ENCODE results near the gene FSTL4. TPM values are rescaled to one million over a fixed set of nuclear protein-coding genes. Genes with fewer than 3 reads are reported as not detected.

Gene FSTL4
- total and polyA plus RNA-seq, 2 of the 4 experiments (the other 2 are of a cell fraction), result 0.18 TPM; not detected in 1

- H4K91ac ChIP-seq (ENCODE audit: insufficient read depth, low read depth, low read length), result no peak overlapping the region
- TF ChIP-seq MAZ (IDR thresholded peaks at IDR 0.05; ENCODE audit: borderline replicate concordance, low read depth, low read length) (no peak), MAFK (IDR thresholded peaks at IDR 0.05; ENCODE audit: low read depth, low read length) (no peak), MXI1 (IDR thresholded peaks at IDR 0.05; ENCODE audit: borderline replicate concordance, low read depth, low read length) (no peak), CTCF (conservative IDR thresholded peaks at IDR 0.05; ENCODE audit: low read depth, low read length) (no peak), CHD1 (IDR thresholded peaks at IDR 0.05; ENCODE audit: low read depth, low read length) (no peak), NFE2L2 (IDR thresholded peaks at IDR 0.05; ENCODE audit: low read depth, low read length) (no peak), RAD21 (IDR thresholded peaks at IDR 0.05; ENCODE audit: low read length) (no peak), POLR2A (IDR thresholded peaks at IDR 0.05; ENCODE audit: low read depth, low read length) (no peak), SMC3 (IDR thresholded peaks at IDR 0.05; ENCODE audit: low read depth, low read length) (no peak), BHLHE40 (IDR thresholded peaks at IDR 0.05; ENCODE audit: low read depth, low read length) (no peak), CEBPB (IDR thresholded peaks at IDR 0.05; ENCODE audit: low read depth, low read length) (no peak)
- TF ChIP-seq, protein P1, sequence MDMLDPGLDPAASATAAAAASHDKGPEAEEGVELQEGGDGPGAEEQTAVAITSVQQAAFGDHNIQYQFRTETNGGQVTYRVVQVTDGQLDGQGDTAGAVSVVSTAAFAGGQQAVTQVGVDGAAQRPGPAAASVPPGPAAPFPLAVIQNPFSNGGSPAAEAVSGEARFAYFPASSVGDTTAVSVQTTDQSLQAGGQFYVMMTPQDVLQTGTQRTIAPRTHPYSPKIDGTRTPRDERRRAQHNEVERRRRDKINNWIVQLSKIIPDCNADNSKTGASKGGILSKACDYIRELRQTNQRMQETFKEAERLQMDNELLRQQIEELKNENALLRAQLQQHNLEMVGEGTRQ (IDR thresholded peaks at IDR 0.05; ENCODE audit: low read depth, low read length), result no peak
- no peak overlapping the region for H2BK15ac ChIP-seq (ENCODE audit: low read depth, low read length)
- no TSS peak for BruUV-seq (replicated peaks)
- no peaks in the 10 kb centered on the region for H4K20me1 ChIP-seq (ENCODE audit: insufficient read depth, low read length)
- peaks cover 21% of the 10 kb centered on the region for H3K27me3 ChIP-seq (ENCODE audit: control insufficient read depth, insufficient read depth, low read length)
- H3K56ac ChIP-seq (ENCODE audit: extremely low read depth, insufficient read depth, low read length), result no peak overlapping the region
- in situ Hi-C loops (cut with MboI; ENCODE audit: low sequenced_read_pairs), result no loop called here
- H3K9me1 ChIP-seq (ENCODE audit: insufficient read depth, low read length), result no peaks in the 10 kb centered on the region
- H3K9me3 ChIP-seq (ENCODE audit: control insufficient read depth, insufficient read depth, low read length), result no peaks in the 10 kb centered on the region
- no peak overlapping the region for H2AK5ac ChIP-seq (ENCODE audit: low read depth, low read length)
- ATAC-seq (ENCODE audit: low read depth), result no peak
- H2BK20ac ChIP-seq (ENCODE audit: low read depth, low read length), result no peak overlapping the region
- no peak overlapping the region for H3K18ac ChIP-seq (ENCODE audit: low read depth, low read length)
- no peak overlapping the region for H2BK5ac ChIP-seq (ENCODE audit: low read depth, low read length, poor library complexity, severe bottlenecking)
- H3K4me3 ChIP-seq (ENCODE audit: insufficient read depth, low read depth, low read length), result no peak overlapping the region
- H2AK9ac ChIP-seq (replicated peaks; ENCODE audit: low read depth, low read length, poor library complexity), result no peak overlapping the region
- no peak overlapping the region for H3K4ac ChIP-seq (ENCODE audit: low read depth, low read length)
- DNase-seq, result no peak
- ChIA-PET POLR2A (ENCODE audit: unreplicated experiment) (no interaction called here), CTCF (no interaction called here)
- no peaks in the 10 kb centered on the region for H3K36me3 ChIP-seq (ENCODE audit: control insufficient read depth, insufficient read depth, low read length)
- H2AFZ ChIP-seq (replicated peaks; ENCODE audit: low read length, poor library complexity), result no peak overlapping the region
- H3K27ac ChIP-seq (ENCODE audit: insufficient read depth, low read length), result no peak overlapping the region
- H3K14ac ChIP-seq (replicated peaks; ENCODE audit: low read depth, low read length), result no peak overlapping the region
- no peak overlapping the region for H3K9ac ChIP-seq (ENCODE audit: low read depth, low read length)
- H4K5ac ChIP-seq (ENCODE audit: low read depth, low read length), result no peak overlapping the region
- no peaks in the 10 kb centered on the region for H3K79me1 ChIP-seq (ENCODE audit: low read depth in 1 of 2, low read length in 2 of 2)
- no peaks in the 10 kb centered on the region for H3K4me1 ChIP-seq (ENCODE audit: control insufficient read depth, insufficient read depth, low read length)
- H3K23ac ChIP-seq (ENCODE audit: low read depth, low read length), result no peak overlapping the region
- no peak overlapping the region for H2BK120ac ChIP-seq (ENCODE audit: low read depth, low read length)
- dilution Hi-C loops (cut with HindIII; ENCODE audit: low sequenced_read_pairs, unreplicated experiment), result no loop called here
- no CpG with 5 or more reads among the region's 5 CpGs for WGBS, 2 experiments (ENCODE audit: extremely low coverage in 2 of 2, insufficient read length in 1 of 2)
- no peak overlapping the region for H4K8ac ChIP-seq (ENCODE audit: low read depth in 2 of 2, low read length in 2 of 2)
- H3K4me2 ChIP-seq (ENCODE audit: low read depth, low read length), result no peak overlapping the region
- intact Hi-C loops (cut with micrococcal nuclease), result no loop called here
These were observed 281.4 kb downstream of the FSTL4 start for GRCh38 chr5:133330956-133331355.

All from IMR-90 (cell line).